Caco-2 (cell line): Measurements from ENCODE around the gene ZNF264. TPM values are rescaled to one million over a fixed set of nuclear protein-coding genes. Genes with fewer than 3 reads are reported as not detected.

Experiments used
- BruUV-seq: library from RNA; stranded (reverse); fragments of 400-500 nt; replicated peaks from 2 replicates; lab custom pipeline; 2021; lab: Mats Ljungman, UMichigan
- CTCF ChIA-PET: fragments of 300-600 bp; sonication (Branson Sonifier 250); formaldehyde crosslinking; loops from one replicate; lab custom pipeline; 2022; ENCODE audit warnings: antibody characterized with exemption; lab: Charles Lee
- POLR2A ChIA-PET: fragments of 300-600 bp; sonication (Branson Sonifier 250); formaldehyde crosslinking; loops from one replicate; lab custom pipeline; 2022; ENCODE audit warnings: antibody characterized with exemption; lab: Charles Lee
- DNase-seq, 2 experiments: peaks; one replicate each; pipeline versions ENCODE4 v3.0.0 to v3.0.0-alpha.2; 2020 to 2022
- H3K27me3 ChIP-seq: replicated peaks from 2 replicates; pipeline ENCODE4 v1.6.0; 2011; ENCODE audit warnings: low read length; ENCODE audit not compliant: control insufficient read depth, insufficient read depth
- H3K36me3 ChIP-seq: 2 replicates; pipeline ENCODE4 v1.5.1; 2011; ENCODE audit warnings: low read length; ENCODE audit not compliant: control insufficient read depth, insufficient read depth
- H3K4me1 ChIP-seq: fragments of 250-450 bp; sonication (Bioruptor Pico); 2 replicates; pipeline ENCODE4 v1.5.1; 2020; ENCODE audit warnings: mild to moderate bottlenecking
- H3K4me3 ChIP-seq: 2 replicates; pipeline ENCODE4 v1.5.1; 2011; ENCODE audit warnings: low read depth, mild to moderate bottlenecking, control low read depth, low read length
- H3K9me3 ChIP-seq: fragments of 250-450 bp; sonication (Bioruptor Pico); 2 replicates; pipeline ENCODE4 v1.5.1; 2020; ENCODE audit warnings: mild to moderate bottlenecking, moderate library complexity
- H3K27ac Mint-ChIP-seq: one replicate; pipeline ENCODE4 v1.8.0; 2022; ENCODE audit warnings: mixed read lengths; ENCODE audit not compliant: unreplicated experiment
- H3K27me3 Mint-ChIP-seq: one replicate; pipeline ENCODE4 v1.8.0; 2022; ENCODE audit warnings: mixed read lengths; ENCODE audit not compliant: insufficient read depth, unreplicated experiment
- H3K36me3 Mint-ChIP-seq: one replicate; pipeline ENCODE4 v1.8.0; 2022; ENCODE audit warnings: mild to moderate bottlenecking, mixed read lengths; ENCODE audit not compliant: insufficient read depth, unreplicated experiment
- H3K4me1 Mint-ChIP-seq: one replicate; pipeline ENCODE4 v1.8.0; 2022; ENCODE audit warnings: low read depth, mixed read lengths; ENCODE audit not compliant: unreplicated experiment
- H3K4me3 Mint-ChIP-seq: one replicate; pipeline ENCODE4 v1.8.0; 2022; ENCODE audit warnings: mild to moderate bottlenecking, moderate library complexity, mixed read lengths; ENCODE audit not compliant: unreplicated experiment
- H3K9me3 Mint-ChIP-seq: one replicate; pipeline ENCODE4 v1.8.0; 2022; ENCODE audit warnings: mixed read lengths; ENCODE audit not compliant: unreplicated experiment
- CTCF ChIP-seq, 2 experiments: fragments of 200-600 bp in 1 of 2; IDR thresholded peaks; 1 replicate in 1 of 2; 2 replicates in 1 of 2; pipeline versions ENCODE4 v1.5.1 to v1.8.0; 2011 to 2022; ENCODE audit warnings: antibody characterized with exemption in 1 of 2, control low read depth in 1 of 2, inconsistent platforms in 1 of 2, low read depth in 1 of 2, low read length in 1 of 2, mild to moderate bottlenecking in 1 of 2, moderate library complexity in 1 of 2; ENCODE audit not compliant: insufficient read depth in 1 of 2, severe bottlenecking in 1 of 2, unreplicated experiment in 1 of 2
- intact Hi-C: fragments of 100-400 bp; cut with micrococcal nuclease; formaldehyde crosslinking; loops from one replicate; pipeline ENCODE4 v1.10.0; 2022; ENCODE audit not compliant: unreplicated experiment
- total RNA-seq: library from RNA; stranded (reverse); gene quantifications from 2 replicates; pipeline ENCODE4 v1.2.3, GENCODE V29; 2022

The ZNF264 gene
- total RNA-seq, 1 experiment from 2014 or later = 24.9 TPM

- Histone ChIP-seq H3K9me3 (no peaks in the 10 kb centered on the region; the same call in 1 of the 2 replicates), H3K36me3 (no peaks in the 10 kb centered on the region), H3K27me3 (no peaks in the 10 kb centered on the region), H3K4me1 (no peaks in the 10 kb centered on the region), H3K4me3 (no peak overlapping the region)
- Mint-ChIP-seq H3K36me3 (no peaks in the 10 kb centered on the region), H3K4me3 (no peak overlapping the region), H3K9me3 (peaks cover 21% of the 10 kb centered on the region), H3K27ac (no peak overlapping the region), H3K4me1 (no peaks in the 10 kb centered on the region), H3K27me3 (no peaks in the 10 kb centered on the region)
- ChIA-PET POLR2A (no interaction called here), CTCF (no interaction called here)
- TF ChIP-seq CTCF (IDR thresholded peaks at IDR 0.05; ENCODE audit: insufficient read depth in 1 of 2, low read depth in 1 of 2, low read length in 1 of 2, severe bottlenecking in 1 of 2, unreplicated experiment in 1 of 2) = no peak
- no TSS peak for BruUV-seq
- intact Hi-C loops = no loop called here
- no peak for DNase-seq
Observed at GRCh38 chr19:57161985-57162539, 29.2 kb upstream of the ZNF264 start.

- intact Hi-C loops = no loop called here
- Histone ChIP-seq H3K4me1 (no peaks in the 10 kb centered on the region), H3K27me3 (no peaks in the 10 kb centered on the region), H3K9me3 (peaks cover under 1% of the 10 kb centered on the region; the same call in 1 of the 2 replicates), H3K36me3 (no peaks in the 10 kb centered on the region), H3K4me3 (no peak overlapping the region)
- no peak for TF ChIP-seq CTCF (IDR thresholded peaks at IDR 0.05; ENCODE audit: insufficient read depth in 1 of 2, low read depth in 1 of 2, low read length in 1 of 2, severe bottlenecking in 1 of 2, unreplicated experiment in 1 of 2)
- no peak overlapping the region for H3K4me3 Mint-ChIP-seq
- ChIA-PET CTCF (no interaction called here), POLR2A (no interaction called here)
- DNase-seq = no peak
- no peak overlapping the region for H3K27ac Mint-ChIP-seq
- H3K27me3 Mint-ChIP-seq = no peaks in the 10 kb centered on the region
- peaks cover 29% of the 10 kb centered on the region for H3K9me3 Mint-ChIP-seq
- no peaks in the 10 kb centered on the region for H3K4me1 Mint-ChIP-seq
- H3K36me3 Mint-ChIP-seq = no peaks in the 10 kb centered on the region
- no TSS peak for BruUV-seq
Observed at GRCh38 chr19:57165846-57166245, 25.5 kb upstream of the ZNF264 start.

GRCh38 chr19:57167385-57167784, 23.9 kb upstream of the ZNF264 start, which contains the start of gene DUXA:
Gene DUXA, minus strand, starts transcription at chr19:57167485. Its CDS starts 42 bp downstream, at chr19:57167443.
- Mint-ChIP-seq H3K27ac (no peak within 1 kb of the TSS), H3K27me3 (no peaks in the 10 kb centered on the region), H3K9me3 (peaks cover 31% of the 10 kb centered on the region), H3K36me3 (peaks cover 3% of the 10 kb centered on the region), H3K4me1 (no peaks in the 10 kb centered on the region), H3K4me3 (no peak within 1 kb of the TSS)
- ChIA-PET CTCF (no interaction called here), POLR2A (no interaction called here)
- BruUV-seq = no TSS peak
- H3K4me1 ChIP-seq = no peaks in the 10 kb centered on the region
- no peak for DNase-seq
- TF ChIP-seq CTCF (IDR thresholded peaks at IDR 0.05; ENCODE audit: insufficient read depth in 1 of 2, low read depth in 1 of 2, low read length in 1 of 2, severe bottlenecking in 1 of 2, unreplicated experiment in 1 of 2) = no peak
- H3K9me3 ChIP-seq = peaks cover 8% of the 10 kb centered on the region; the same call in 1 of the 2 replicates
- no peaks in the 10 kb centered on the region for H3K36me3 ChIP-seq
- no peak within 1 kb of the TSS for H3K4me3 ChIP-seq
- intact Hi-C loops = no loop called here
- no peaks in the 10 kb centered on the region for H3K27me3 ChIP-seq
